Neuronal stem cell (in vitro differentiated cells): Measurements from ENCODE around the gene KLHL10.

Experiments
- DNase-seq: peaks from one replicate; pipeline ENCODE4 v3.0.0-alpha.2; 2013; ENCODE audit warnings: low spot score
- H2AFZ ChIP-seq: one replicate; pipeline ENCODE4 v1.6.1; 2013; ENCODE audit warnings: mild to moderate bottlenecking, low read length, inconsistent platforms
- H2AK5ac ChIP-seq: 2 replicates; pipeline ENCODE4 v1.6.1; 2013; ENCODE audit warnings: low read depth, mild to moderate bottlenecking, inconsistent platforms, low read length, moderate library complexity, mixed read lengths
- H2BK120ac ChIP-seq: 2 replicates; pipeline ENCODE4 v1.6.1; 2013; ENCODE audit warnings: low read depth, mild to moderate bottlenecking, inconsistent platforms, low read length, moderate library complexity, mixed read lengths
- H2BK12ac ChIP-seq: one replicate; pipeline ENCODE4 v1.6.1; 2013; ENCODE audit warnings: low read length, inconsistent platforms
- H2BK15ac ChIP-seq: 2 replicates; pipeline ENCODE4 v1.6.1; 2013; ENCODE audit warnings: mild to moderate bottlenecking, low read length, inconsistent platforms, mixed read lengths
- H2BK5ac ChIP-seq: one replicate; pipeline ENCODE4 v1.6.1; 2013; ENCODE audit warnings: inconsistent platforms, mild to moderate bottlenecking, low read length, moderate library complexity
- H3K14ac ChIP-seq: one replicate; pipeline ENCODE4 v1.6.1; 2013; ENCODE audit warnings: low read length, inconsistent platforms
- H3K18ac ChIP-seq: 2 replicates; pipeline ENCODE4 v1.6.1; 2013; ENCODE audit warnings: low read length, inconsistent platforms
- H3K23ac ChIP-seq: 2 replicates; pipeline ENCODE4 v1.6.1; 2013; ENCODE audit warnings: low read depth, mild to moderate bottlenecking, mixed read lengths, low read length, inconsistent platforms; ENCODE audit not compliant: poor library complexity
- H3K27ac ChIP-seq: replicated peaks from 3 replicates; pipeline ENCODE4 v1.5.1; 2013; ENCODE audit warnings: low read length, inconsistent platforms
- H3K27me3 ChIP-seq, 3 experiments: 2 replicates each; pipeline ENCODE4 v1.6.1; 2013; ENCODE audit warnings: low read length in 3 of 3, mild to moderate bottlenecking in 2 of 3, inconsistent platforms in 1 of 3, low read depth in 1 of 3, mixed read lengths in 1 of 3, moderate library complexity in 1 of 3; ENCODE audit not compliant: control insufficient read depth in 3 of 3, insufficient read depth in 3 of 3
- H3K36me3 ChIP-seq, 2 donors: replicated peaks in 1 of 2; 2 replicates each; pipeline ENCODE4 v1.6.1; 2013; ENCODE audit warnings: low read length in 2 of 2; ENCODE audit not compliant: control insufficient read depth in 2 of 2, insufficient read depth in 2 of 2
- H3K4ac ChIP-seq: 2 replicates; pipeline ENCODE4 v1.6.1; 2013; ENCODE audit warnings: inconsistent platforms, mild to moderate bottlenecking, low read length, moderate library complexity
- H3K4me1 ChIP-seq, 2 donors: 1 replicate in 1 of 2; 2 replicates in 1 of 2; pipeline ENCODE4 v1.6.1; 2013; ENCODE audit warnings: low read length in 2 of 2, low read depth in 1 of 2; ENCODE audit not compliant: control insufficient read depth in 2 of 2, insufficient read depth in 1 of 2
- H3K4me2 ChIP-seq: one replicate; pipeline ENCODE4 v1.6.1; 2013; ENCODE audit warnings: mild to moderate bottlenecking, low read length, inconsistent platforms; ENCODE audit not compliant: insufficient read depth, poor library complexity, severe bottlenecking
- H3K4me3 ChIP-seq, 2 donors: 2 replicates each; pipeline ENCODE4 v1.5.1; 2013; ENCODE audit warnings: low read length in 2 of 2, mild to moderate bottlenecking in 2 of 2, inconsistent platforms in 1 of 2, moderate library complexity in 1 of 2
- H3K79me1 ChIP-seq: one replicate; pipeline ENCODE4 v1.6.1; 2013; ENCODE audit warnings: low read depth, mild to moderate bottlenecking, inconsistent platforms, low read length, moderate library complexity
- H3K9ac ChIP-seq: one replicate; pipeline ENCODE4 v1.6.1; 2013; ENCODE audit warnings: mild to moderate bottlenecking, low read depth, low read length, inconsistent platforms; ENCODE audit not compliant: poor library complexity
- H3K9me3 ChIP-seq, 2 donors: replicated peaks in 1 of 2; 2 replicates each; pipeline versions ENCODE3 to v1.6.1; 2013; ENCODE audit warnings: low read length in 2 of 2, mild to moderate bottlenecking in 2 of 2, inconsistent platforms in 1 of 2, low read depth in 1 of 2, mixed read lengths in 1 of 2, moderate library complexity in 1 of 2; ENCODE audit not compliant: control insufficient read depth in 2 of 2, insufficient read depth in 1 of 2
- H4K8ac ChIP-seq: one replicate; pipeline ENCODE4 v1.6.1; 2013; ENCODE audit warnings: low read depth, mild to moderate bottlenecking, inconsistent platforms, low read length, moderate library complexity
- H4K91ac ChIP-seq: one replicate; pipeline ENCODE4 v1.6.1; 2013; ENCODE audit warnings: low read length, low read depth, mild to moderate bottlenecking, inconsistent platforms; ENCODE audit not compliant: poor library complexity
- WGBS, 2 donors: extraction: QIAGEN DNeasy Blood & Tissue Kit; methylation state at CpG; one replicate each; pipeline ENCODE4 v1.1.7; 2013; ENCODE audit warnings: missing lambda C conversion rate in 2 of 2, mixed read lengths in 1 of 2; ENCODE audit not compliant: insufficient read length in 2 of 2, insufficient replicate concordance in 1 of 2; ENCODE audit errors: extremely low coverage in 2 of 2; 5-methylcytosine and 5-hydroxymethylcytosine counted together

The KLHL10 gene

DNA sequence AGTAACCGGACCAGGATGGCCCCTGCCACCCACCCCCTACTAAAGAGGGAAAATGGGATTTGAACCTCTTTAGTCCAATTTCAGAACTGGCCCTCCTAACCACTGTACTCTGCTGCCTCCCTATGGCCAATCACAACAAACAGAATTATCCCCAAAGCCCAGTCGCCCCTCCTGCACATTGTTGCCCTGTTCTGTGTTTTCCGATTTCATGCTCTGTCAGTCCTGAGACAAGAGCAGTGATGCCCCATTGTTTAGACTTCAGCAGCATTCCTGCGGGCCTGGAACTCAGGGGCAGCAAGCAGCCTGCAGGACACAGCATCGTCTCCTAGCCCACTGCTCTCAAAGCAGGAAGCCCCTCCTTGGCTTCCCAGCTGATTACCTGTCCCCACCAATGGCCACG is 48.1 kb downstream of the KLHL10 start:
- peak overlapping the region; percentile 88 for H3K9ac ChIP-seq
- peak overlapping the region; percentile 91 for H3K4ac ChIP-seq
- no peak overlapping the region for H2BK120ac ChIP-seq
- peak overlapping the region; percentile 65 for H2BK12ac ChIP-seq
- no peaks in the 10 kb centered on the region for H3K9me3 ChIP-seq
- H2BK15ac ChIP-seq = no peak overlapping the region
- no peak overlapping the region for H2AFZ ChIP-seq
- H3K4me2 ChIP-seq = peak overlapping the region; percentile 32
- H3K27ac ChIP-seq = peak overlapping the region; percentile 21
- H4K8ac ChIP-seq = peak overlapping the region; percentile 70
- no CpG with 5 or more reads among the region's 6 CpGs for WGBS, 2 donors
- H3K18ac ChIP-seq = peak overlapping the region; percentile 86
- no peak overlapping the region for H2AK5ac ChIP-seq
- peaks cover 63 to 95% of the 10 kb centered on the region in 2 donors for H3K36me3 ChIP-seq
- no peak overlapping the region for H3K14ac ChIP-seq
- no peaks in the 10 kb centered on the region for H3K27me3 ChIP-seq
- H3K4me1 ChIP-seq = peaks cover 0 to 5% of the 10 kb centered on the region in 2 donors
- no peak overlapping the region for H2BK5ac ChIP-seq
- H3K4me3 ChIP-seq = no peak overlapping the region
- H4K91ac ChIP-seq = no peak overlapping the region
- H3K79me1 ChIP-seq = peaks cover 1% of the 10 kb centered on the region
- H3K23ac ChIP-seq = peak overlapping the region; percentile 20
- peak; percentile 66 for DNase-seq

DNA sequence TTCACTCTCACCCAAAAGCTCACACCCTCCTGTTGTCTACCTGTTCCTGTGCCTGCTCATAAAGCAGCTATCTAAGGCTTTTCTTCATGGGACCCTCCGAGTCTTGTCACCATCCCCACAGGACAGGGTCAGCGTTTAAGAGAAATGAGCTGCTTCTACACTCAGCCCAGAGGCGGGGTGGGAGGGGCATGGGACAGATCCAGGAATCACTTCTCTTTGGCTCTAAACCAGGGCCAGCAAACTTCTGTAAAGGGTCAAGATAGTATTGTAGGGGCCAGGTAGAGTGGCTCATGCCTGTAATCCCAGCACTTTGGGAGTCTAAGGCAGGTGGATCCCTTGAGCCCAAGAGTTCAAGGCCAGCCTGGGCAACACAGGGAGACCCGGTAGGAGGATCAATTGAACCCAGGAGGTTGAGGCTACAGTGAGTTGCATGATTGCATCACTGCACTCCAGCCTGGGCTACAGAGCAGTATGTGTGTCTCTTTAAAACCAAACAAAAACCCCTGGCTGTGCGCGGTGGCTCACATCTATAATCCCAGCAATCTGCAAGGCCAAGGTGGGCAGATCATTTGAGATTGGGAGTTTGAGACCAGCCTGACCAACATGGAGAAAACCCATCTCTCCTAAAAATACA is 50.8 kb downstream of the KLHL10 start:
- no CpG with 5 or more reads among the region's 6 CpGs for WGBS, 2 donors
- Histone ChIP-seq H3K18ac (no peak overlapping the region), H2AK5ac (no peak overlapping the region), H3K79me1 (peaks cover 7% of the 10 kb centered on the region), H3K4me2 (no peak overlapping the region), H3K27ac (no peak overlapping the region), H3K4me3 (no peak overlapping the region), H3K36me3 (peaks cover 70 to 96% of the 10 kb centered on the region in 2 donors), H2BK12ac (no peak overlapping the region), H3K9me3 (no peaks in the 10 kb centered on the region), H2BK5ac (no peak overlapping the region), H3K9ac (no peak overlapping the region), H2AFZ (no peak overlapping the region), H3K27me3 (no peaks in the 10 kb centered on the region), H2BK120ac (no peak overlapping the region), H3K4ac (no peak overlapping the region), H3K14ac (no peak overlapping the region), H4K91ac (no peak overlapping the region), H2BK15ac (no peak overlapping the region), H4K8ac (no peak overlapping the region), H3K4me1 (peaks cover 0 to 5% of the 10 kb centered on the region in 2 donors), H3K23ac (no peak overlapping the region)
- no peak for DNase-seq

DNA sequence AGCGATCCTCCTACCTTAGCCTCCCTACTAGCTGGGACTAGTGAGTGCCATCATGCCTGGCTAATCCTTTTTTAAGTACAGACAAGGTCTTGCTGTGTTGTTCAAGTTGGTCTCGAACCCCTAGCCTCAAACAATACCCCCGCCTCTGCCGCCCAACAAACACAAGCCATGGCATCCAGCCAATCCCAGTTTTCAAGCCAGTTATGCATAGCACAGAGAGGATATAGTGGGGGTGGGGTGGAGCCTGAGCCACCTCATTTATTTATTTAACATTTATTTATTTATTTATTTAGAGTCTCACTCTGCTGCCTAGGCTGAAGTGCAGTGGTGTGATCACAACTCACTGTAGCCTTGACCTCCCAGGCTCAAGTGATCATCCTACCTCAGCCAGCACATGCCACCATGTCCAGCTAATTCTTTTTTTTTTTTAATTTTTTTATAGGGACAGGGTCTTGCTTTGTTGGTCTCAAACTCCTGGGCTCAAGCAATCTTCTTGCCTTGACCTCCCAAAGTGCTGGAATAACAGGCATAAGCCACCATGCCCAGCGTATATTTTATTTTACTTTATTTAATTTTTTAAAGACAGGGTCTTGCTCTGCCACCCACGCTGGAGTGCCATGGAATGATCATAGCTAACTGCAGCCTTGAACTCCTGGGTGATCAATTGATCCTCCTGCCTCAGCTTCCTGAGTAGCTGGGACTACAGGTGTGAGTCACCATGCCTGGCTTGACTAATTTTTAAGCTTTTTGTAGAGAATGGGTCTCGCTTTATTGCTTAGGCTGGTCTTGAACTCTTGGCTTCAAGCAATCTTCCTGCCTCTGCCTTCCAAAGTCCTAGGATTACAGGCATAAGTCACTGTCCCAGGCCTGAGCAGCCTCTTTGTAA is 53.8 kb downstream of the KLHL10 start:
- peaks cover 13% of the 10 kb centered on the region for H3K79me1 ChIP-seq
- no peak overlapping the region for H2BK12ac ChIP-seq
- H3K23ac ChIP-seq = no peak overlapping the region
- H4K8ac ChIP-seq = no peak overlapping the region
- H3K9ac ChIP-seq = no peak overlapping the region
- H3K4ac ChIP-seq = no peak overlapping the region
- H3K9me3 ChIP-seq = no peaks in the 10 kb centered on the region
- no peak for DNase-seq
- H2BK15ac ChIP-seq = no peak overlapping the region
- no peak overlapping the region for H3K18ac ChIP-seq
- H3K27ac ChIP-seq = no peak overlapping the region
- no peak overlapping the region for H2BK120ac ChIP-seq
- no peak overlapping the region for H2BK5ac ChIP-seq
- no peak overlapping the region for H3K14ac ChIP-seq
- H2AK5ac ChIP-seq = no peak overlapping the region
- no peak overlapping the region for H2AFZ ChIP-seq
- peaks cover 66 to 96% of the 10 kb centered on the region in 2 donors for H3K36me3 ChIP-seq
- no peak overlapping the region for H3K4me3 ChIP-seq
- no peaks in the 10 kb centered on the region for H3K4me1 ChIP-seq
- no peak overlapping the region for H3K4me2 ChIP-seq
- no peak overlapping the region for H4K91ac ChIP-seq
- WGBS, 2 donors = no CpG with 5 or more reads among the region's 7 CpGs
- no peaks in the 10 kb centered on the region for H3K27me3 ChIP-seq

DNA sequence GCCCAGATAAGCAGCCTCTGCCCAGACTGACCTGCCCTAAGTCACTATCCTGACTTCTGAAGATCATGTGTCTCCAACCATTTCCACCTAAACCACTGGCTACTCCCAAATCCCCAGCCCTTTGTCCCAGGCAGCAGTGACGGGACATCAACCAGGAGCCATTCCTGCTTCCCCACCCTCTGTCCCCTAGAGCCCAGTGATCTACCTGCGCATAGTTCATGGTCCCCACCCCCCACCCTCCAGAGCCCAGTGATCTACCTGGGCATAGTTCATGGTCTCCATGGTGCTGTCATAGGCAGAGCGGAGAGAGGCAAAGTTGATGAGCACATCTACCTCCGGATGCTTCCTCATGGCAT is 54.4 kb downstream of the KLHL10 start:
- H4K8ac ChIP-seq = no peak overlapping the region
- H3K4me2 ChIP-seq = no peak overlapping the region
- no peak for DNase-seq
- H3K18ac ChIP-seq = no peak overlapping the region
- no peaks in the 10 kb centered on the region for H3K9me3 ChIP-seq
- H3K27ac ChIP-seq = no peak overlapping the region
- H2BK12ac ChIP-seq = no peak overlapping the region
- H2BK5ac ChIP-seq = no peak overlapping the region
- no peak overlapping the region for H3K4me3 ChIP-seq
- no CpG with 5 or more reads among the region's 4 CpGs for WGBS, 2 donors
- no peak overlapping the region for H2AK5ac ChIP-seq
- H3K79me1 ChIP-seq = peaks cover 14% of the 10 kb centered on the region
- H3K4ac ChIP-seq = no peak overlapping the region
- no peak overlapping the region for H2BK15ac ChIP-seq
- H3K4me1 ChIP-seq = no peaks in the 10 kb centered on the region
- H3K36me3 ChIP-seq = peaks cover 70 to 96% of the 10 kb centered on the region in 2 donors
- no peak overlapping the region for H4K91ac ChIP-seq
- H2BK120ac ChIP-seq = no peak overlapping the region
- H3K23ac ChIP-seq = no peak overlapping the region
- H2AFZ ChIP-seq = no peak overlapping the region
- no peak overlapping the region for H3K9ac ChIP-seq
- H3K27me3 ChIP-seq = no peaks in the 10 kb centered on the region
- H3K14ac ChIP-seq = no peak overlapping the region
